OCI-LY1 (cell line): ENCODE data around the gene CIB4.

ENCODE experiments used
- CTCF ChIP-seq: fragments of 200-600 bp; sonication (generic), shearing (Covaris generic); IDR thresholded peaks from 2 replicates; pipeline ENCODE4 v1.5.1; 2017; ENCODE audit warnings: mild to moderate bottlenecking, antibody characterized with exemption, low read length, moderate library complexity, mixed read lengths
- EZH2 ChIP-seq: fragments of 200-600 bp; sonication (generic), shearing (Covaris generic); IDR thresholded peaks from 2 replicates; pipeline ENCODE4 v1.8.0; 2017; ENCODE audit warnings: borderline replicate concordance, mixed run types, mild to moderate bottlenecking, antibody characterized with exemption, low read length, moderate library complexity, mixed read lengths

- no peak for TF ChIP-seq EZH2
- TF ChIP-seq CTCF, result no peak
These were observed 30.4 kb downstream of the CIB4 start for GRCh38 chr2:26610504-26611335.
